ENCODE results near the gene MTO1. TPM values are rescaled to one million over a fixed set of nuclear protein-coding genes. Genes with fewer than 3 reads are reported as not detected.

The MTO1 gene
- total RNA-seq, 2 donors from 2014 or later = 13.7 to 17.8 TPM

DNA sequence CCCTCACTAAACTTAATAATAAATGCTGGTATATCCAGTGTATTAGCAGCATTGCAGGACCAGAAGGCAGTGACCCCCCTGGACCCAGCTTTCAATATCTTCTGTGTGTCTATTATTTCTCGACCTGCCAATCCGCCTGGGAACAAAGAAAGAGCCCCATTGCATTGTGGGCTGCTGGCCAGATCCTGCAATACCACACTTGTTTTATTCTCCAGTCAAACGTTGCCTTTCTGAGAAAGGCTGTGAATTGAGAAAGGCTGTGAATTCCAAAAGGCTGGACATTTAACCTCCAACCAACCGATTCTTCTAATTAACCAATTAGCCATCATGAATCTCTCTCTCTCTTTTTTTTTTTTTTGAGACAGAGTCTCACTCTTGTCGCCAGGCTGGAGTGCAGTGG is 1.5 kb upstream of the MTO1 start:
- Histone ChIP-seq H3K9me3 (no peaks in the 10 kb centered on the region), H3K36me3 (replicated peaks in 1 of 2; ENCODE audit: insufficient read depth in 1 of 2, low read depth in 2 of 2) (no peaks in the 10 kb centered on the region), H3K4me1 (peaks cover 17% of the 10 kb centered on the region), H3K27ac (no peak overlapping the region), H3K27me3 (no peaks in the 10 kb centered on the region), H3K4me3 (no peak overlapping the region)
- WGBS, 2 donors = 55 to 68% methylated on average over 5 of the region's 5 CpGs
- TF ChIP-seq, protein P1, sequence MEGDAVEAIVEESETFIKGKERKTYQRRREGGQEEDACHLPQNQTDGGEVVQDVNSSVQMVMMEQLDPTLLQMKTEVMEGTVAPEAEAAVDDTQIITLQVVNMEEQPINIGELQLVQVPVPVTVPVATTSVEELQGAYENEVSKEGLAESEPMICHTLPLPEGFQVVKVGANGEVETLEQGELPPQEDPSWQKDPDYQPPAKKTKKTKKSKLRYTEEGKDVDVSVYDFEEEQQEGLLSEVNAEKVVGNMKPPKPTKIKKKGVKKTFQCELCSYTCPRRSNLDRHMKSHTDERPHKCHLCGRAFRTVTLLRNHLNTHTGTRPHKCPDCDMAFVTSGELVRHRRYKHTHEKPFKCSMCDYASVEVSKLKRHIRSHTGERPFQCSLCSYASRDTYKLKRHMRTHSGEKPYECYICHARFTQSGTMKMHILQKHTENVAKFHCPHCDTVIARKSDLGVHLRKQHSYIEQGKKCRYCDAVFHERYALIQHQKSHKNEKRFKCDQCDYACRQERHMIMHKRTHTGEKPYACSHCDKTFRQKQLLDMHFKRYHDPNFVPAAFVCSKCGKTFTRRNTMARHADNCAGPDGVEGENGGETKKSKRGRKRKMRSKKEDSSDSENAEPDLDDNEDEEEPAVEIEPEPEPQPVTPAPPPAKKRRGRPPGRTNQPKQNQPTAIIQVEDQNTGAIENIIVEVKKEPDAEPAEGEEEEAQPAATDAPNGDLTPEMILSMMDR (IDR thresholded peaks at IDR 0.05) = no peak
- no peak for TF ChIP-seq POLR2A (IDR thresholded peaks at IDR 0.05)
- ATAC-seq (no peak), DNase-seq (no peak)
- intact Hi-C loops (cut with DNase I) = no loop called here

GRCh38 chr6:73471686-73472290 is 10.3 kb downstream of the MTO1 start:
- DNase-seq = no peak
- H3K36me3 ChIP-seq (replicated peaks in 1 of 2; ENCODE audit: insufficient read depth in 1 of 2, low read depth in 2 of 2) = peaks cover 3 to 28% of the 10 kb centered on the region in 2 donors
- intact Hi-C loops (cut with DNase I) = no loop called here

DNA sequence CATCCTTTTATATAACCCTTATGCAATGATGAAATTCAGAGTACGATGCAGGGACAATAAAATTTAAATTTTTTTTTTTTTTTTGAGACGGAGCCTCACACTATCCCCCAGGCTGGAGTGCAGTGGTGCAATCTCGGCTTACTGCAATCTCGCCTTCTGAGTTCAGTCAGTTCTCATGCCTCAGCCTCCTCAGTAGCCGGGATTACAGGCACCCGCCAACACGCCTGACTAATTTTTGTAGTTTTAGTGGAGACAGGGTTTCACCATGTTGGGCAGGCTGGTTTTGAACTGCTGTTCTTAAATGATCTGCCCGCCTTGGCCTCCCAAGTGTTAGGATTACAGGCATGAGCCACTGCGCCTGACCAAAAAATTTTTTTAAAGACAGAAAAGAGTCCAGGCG is 15.2 kb downstream of the MTO1 start:
- Histone ChIP-seq H3K27me3 (no peaks in the 10 kb centered on the region), H3K4me1 (no peaks in the 10 kb centered on the region), H3K4me3 (no peak overlapping the region), H3K27ac (no peak overlapping the region), H3K9me3 (no peaks in the 10 kb centered on the region), H3K36me3 (replicated peaks in 1 of 2; ENCODE audit: insufficient read depth in 1 of 2, low read depth in 2 of 2) (peaks cover 12 to 21% of the 10 kb centered on the region in 2 donors)
- ATAC-seq (no peak), DNase-seq (no peak)
- WGBS, 2 donors = 91 to 99% methylated on average over 9 to 10 of the region's 10 CpGs
- intact Hi-C loops (cut with DNase I) = no loop called here
- no peak for TF ChIP-seq POLR2A (IDR thresholded peaks at IDR 0.05)
- TF ChIP-seq, protein P1 (IDR thresholded peaks at IDR 0.05) = no peak

More at GRCh38 chr6:73471686-73472290, 10.3 kb downstream of the MTO1 start:
- WGBS, 2 donors = 70 to 76% methylated on average over 2 of the region's 2 CpGs
- Histone ChIP-seq H3K4me1 (no peaks in the 10 kb centered on the region), H3K9me3 (no peaks in the 10 kb centered on the region), H3K4me3 (no peak overlapping the region), H3K27me3 (no peaks in the 10 kb centered on the region), H3K27ac (no peak overlapping the region)
- no peak for ATAC-seq
- TF ChIP-seq POLR2A (IDR thresholded peaks at IDR 0.05) = no peak
- TF ChIP-seq, protein P1 (IDR thresholded peaks at IDR 0.05) = no peak

GRCh38 chr6:73477407-73477806 is 15.9 kb downstream of the MTO1 start:
- no peak overlapping the region for H3K27ac ChIP-seq
- 91 to 92% methylated on average over 4 of the region's 4 CpGs for WGBS, 2 donors
- TF ChIP-seq, protein P1 (IDR thresholded peaks at IDR 0.05) = no peak
- TF ChIP-seq POLR2A (IDR thresholded peaks at IDR 0.05) = no peak
- no peaks in the 10 kb centered on the region for H3K27me3 ChIP-seq
- ATAC-seq (no peak), DNase-seq (no peak)
- intact Hi-C loops (cut with DNase I) = no loop called here
- no peak overlapping the region for H3K4me3 ChIP-seq
- H3K36me3 ChIP-seq (replicated peaks in 1 of 2; ENCODE audit: insufficient read depth in 1 of 2, low read depth in 2 of 2) = peaks cover 19 to 26% of the 10 kb centered on the region in 2 donors
- H3K4me1 ChIP-seq = no peaks in the 10 kb centered on the region
- H3K9me3 ChIP-seq = no peaks in the 10 kb centered on the region

- ATAC-seq = no peak
- no peak for DNase-seq
- Histone ChIP-seq H3K27me3 (no peaks in the 10 kb centered on the region), H3K9me3 (no peaks in the 10 kb centered on the region), H3K4me3 (no peak overlapping the region), H3K4me1 (no peaks in the 10 kb centered on the region), H3K36me3 (replicated peaks in 1 of 2; ENCODE audit: insufficient read depth in 1 of 2, low read depth in 2 of 2) (peaks cover 15 to 28% of the 10 kb centered on the region in 2 donors), H3K27ac (no peak overlapping the region)
- TF ChIP-seq, protein P1 (IDR thresholded peaks at IDR 0.05) = no peak
- no peak for TF ChIP-seq POLR2A (IDR thresholded peaks at IDR 0.05)
- intact Hi-C loops (cut with DNase I) = no loop called here
- WGBS, 2 donors = 70 to 86% methylated on average over 12 of the region's 12 CpGs
Observed at GRCh38 chr6:73481969-73482368, 20.4 kb downstream of the MTO1 start.

Measured in body of pancreas (tissue), 4 donors.